Stomach (tissue), 4 donors: ENCODE measurements around the gene RASL10B.

Experiments used
- CTCF ChIP-seq, 7 experiments: fragments of 450-650 bp in 4 of 7; fragments of 200-600 bp in 3 of 7; sonication (generic) in 3 of 7; IDR thresholded peaks; one replicate each; pipeline ENCODE4 v1.5.1; 2016 to 2019; ENCODE audit warnings: antibody characterized with exemption in 7 of 7, control low read depth in 2 of 7, mild to moderate bottlenecking in 1 of 7
- EP300 ChIP-seq: sonication (generic); formaldehyde crosslinking; IDR thresholded peaks from one replicate; pipeline ENCODE4 v1.6.1; 2017; ENCODE audit warnings: antibody characterized with exemption
- POLR2A ChIP-seq, 4 donors: fragments of 450-650 bp; IDR thresholded peaks; one replicate each; pipeline ENCODE4 v1.6.1; 2016; ENCODE audit warnings: antibody characterized with exemption in 4 of 4, control low read depth in 2 of 4, mild to moderate bottlenecking in 1 of 4, moderate library complexity in 1 of 4

DNA sequence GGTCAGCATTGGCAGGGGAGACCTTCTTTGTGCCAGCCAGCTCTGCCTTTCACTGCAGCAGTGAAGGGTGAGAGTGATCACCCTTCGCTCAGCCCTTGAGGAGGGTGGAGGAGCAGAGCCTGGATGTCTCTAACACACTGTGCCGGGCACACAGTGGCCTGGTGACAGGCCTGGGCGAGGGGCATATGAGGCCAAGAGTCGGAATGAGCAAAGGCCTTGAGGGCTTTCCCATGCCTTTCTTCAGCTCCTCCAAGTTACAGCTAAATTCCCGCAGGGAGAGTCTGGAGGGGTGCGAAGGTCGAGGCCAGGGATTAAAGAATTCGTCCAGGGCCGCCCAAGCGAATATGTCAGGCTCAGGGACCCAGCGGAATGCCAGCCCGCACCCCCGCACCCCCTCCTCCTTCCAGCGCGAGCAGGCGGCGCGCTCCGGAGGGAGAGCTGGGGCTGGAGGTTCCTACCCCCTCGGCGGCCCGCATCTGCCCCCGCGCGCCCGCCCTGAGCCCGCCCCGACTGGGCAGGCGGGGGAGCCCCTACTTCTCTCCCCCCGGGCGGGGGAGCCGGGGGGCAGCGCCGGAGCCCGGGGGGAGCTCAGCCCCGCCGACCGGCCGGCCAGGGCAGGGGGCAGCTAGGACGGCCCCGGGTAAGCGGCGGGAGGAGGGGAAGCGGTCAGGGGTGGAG is at the start of gene RASL10B:
- TF ChIP-seq CTCF (IDR thresholded peaks at IDR 0.05) (no peak), POLR2A (IDR thresholded peaks at IDR 0.05) (no peak), EP300 (no peak)
